Spleen (tissue), 11 donors: ENCODE measurements around the gene UGT1A3. TPM values are rescaled to one million over a fixed set of nuclear protein-coding genes. Genes with fewer than 3 reads are reported as not detected.

Experiments
- DNase-seq: peaks from one replicate; pipeline ENCODE4 v3.0.0-alpha.2; 2020
- H3K27ac ChIP-seq, 8 donors: fragments of 200-600 bp; sonication (generic) in 7 of 8; 1 replicate in 4 of 8; 2 replicates in 4 of 8; pipeline versions ENCODE4 v1.5.0 to v1.8.0; 2016 to 2021; ENCODE audit warnings: inconsistent platforms in 4 of 8, mild to moderate bottlenecking in 4 of 8, moderate library complexity in 1 of 8
- H3K27me3 ChIP-seq, 7 donors: fragments of 200-600 bp; sonication (generic) in 6 of 7; replicated peaks in 1 of 7; 1 replicate in 4 of 7; 2 replicates in 3 of 7; pipeline versions ENCODE4 v1.5.0 to v1.8.0; 2016 to 2021; ENCODE audit warnings: inconsistent platforms in 3 of 7, mild to moderate bottlenecking in 1 of 7
- H3K36me3 ChIP-seq, 6 donors: fragments of 200-600 bp; sonication (generic) in 5 of 6; 1 replicate in 4 of 6; 2 replicates in 2 of 6; pipeline versions ENCODE4 v1.5.0 to v1.8.0; 2016 to 2021; ENCODE audit warnings: inconsistent platforms in 2 of 6
- H3K4me1 ChIP-seq, 6 donors: fragments of 200-600 bp; sonication (generic) in 5 of 6; 1 replicate in 3 of 6; 2 replicates in 3 of 6; pipeline versions ENCODE4 v1.5.0 to v1.8.0; 2016 to 2021; ENCODE audit warnings: inconsistent platforms in 3 of 6
- H3K4me3 ChIP-seq, 8 donors: fragments of 200-600 bp; sonication (generic) in 7 of 8; 1 replicate in 4 of 8; 2 replicates in 4 of 8; pipeline versions ENCODE4 v1.5.0 to v1.8.0; 2016 to 2021; ENCODE audit warnings: inconsistent platforms in 4 of 8, mild to moderate bottlenecking in 4 of 8, moderate library complexity in 2 of 8
- H3K9me3 ChIP-seq, 8 donors: fragments of 200-600 bp; sonication (generic) in 7 of 8; 1 replicate in 4 of 8; 2 replicates in 4 of 8; pipeline versions ENCODE4 v1.5.0 to v1.8.0; 2016 to 2021; ENCODE audit warnings: inconsistent platforms in 4 of 8
- CTCF ChIP-seq, 11 experiments: fragments of 200-600 bp in 7 of 11; fragments of 450-650 bp in 4 of 11; sonication (generic) in 4 of 11; IDR thresholded peaks in 8 of 11; conservative IDR thresholded peaks in 3 of 11; 1 replicate in 7 of 11; 2 replicates in 4 of 11; pipeline versions ENCODE4 v1.4.0 to v1.8.0; 2016 to 2021; ENCODE audit warnings: antibody characterized with exemption in 11 of 11, inconsistent platforms in 4 of 11, mild to moderate bottlenecking in 1 of 11
- POLR2A ChIP-seq, 3 donors: fragments of 450-650 bp; IDR thresholded peaks; one replicate each; pipeline ENCODE4 v1.5.1; 2017; ENCODE audit warnings: antibody characterized with exemption in 3 of 3, mild to moderate bottlenecking in 1 of 3
- POLR2AphosphoS5 ChIP-seq, 3 donors: sonication (generic); formaldehyde crosslinking; IDR thresholded peaks; one replicate each; pipeline ENCODE4 v1.5.1; 2017; ENCODE audit warnings: antibody characterized with exemption in 3 of 3
- WGBS, 5 donors: extraction: QIAGEN DNeasy Blood & Tissue Kit in 3 of 5; methylation state at CpG; one replicate each; pipeline versions ENCODE4 v1.1.5 to v1.1.7; 2013 to 2018; 5-methylcytosine and 5-hydroxymethylcytosine counted together
- intact Hi-C: fragments of 100-400 bp; cut with DNase I; formaldehyde crosslinking; loops from one replicate; pipeline ENCODE4 v1.15.0; 2023; ENCODE audit warnings: low total_unique reads
- polyA plus RNA-seq, 3 donors: library from polyadenylated mRNA; stranded (reverse); fragments of 200-250 nt; gene quantifications; one replicate each; pipeline ENCODE4 v1.2.1, GENCODE V29; 2013
- total RNA-seq, 7 donors: library from RNA; depleted of rRNA in 3 of 7; stranded (reverse); fragments of >200 nt in 3 of 7; fragmentation: NEBNext Ultra II Directional in 4 of 7; extraction: Animal tissue kit (Norgen Biotek cat#: 25700) in 4 of 7; gene quantifications; one replicate each; pipeline versions ENCODE4 v1.1.0 to v1.2.1, GENCODE V29; 2016 to 2021
- donor health status: healthy with polysubstance abuse.
- donor health status: DM: no; HTN: no; CAD: no; lungs with moderate emphysema.
- donor health status: DM: no; HTN: no; CAD: no.
- donor health status: Bipolar disorder and iron deficiency.
- donor health status: healthy.
- donor health status: DM: no; HTN: no; CAD: no.
- donor health status: DM: yes; HTN: yes; CAD: no.

UGT1A3 gene
- total and polyA plus RNA-seq, 10 donors = not detected

- Histone ChIP-seq H3K27me3 (no peaks in the 10 kb centered on the region), H3K4me1 (no peaks in the 10 kb centered on the region), H3K36me3 (no peaks in the 10 kb centered on the region), H3K4me3 (no peak overlapping the region), H3K9me3 (no peaks in the 10 kb centered on the region), H3K27ac (no peak overlapping the region)
- TF ChIP-seq CTCF (IDR thresholded peaks at IDR 0.05 in 8 of 11, conservative IDR thresholded peaks at IDR 0.05 in 3 of 11) (no peak), POLR2A (IDR thresholded peaks at IDR 0.05) (no peak), POLR2AphosphoS5 (IDR thresholded peaks at IDR 0.05) (no peak)
- DNase-seq = no peak
- WGBS, 5 donors = 7 to 12% (median 10%) methylated on average over 3 of the region's 3 CpGs
- intact Hi-C loops = no loop called here
Observed at GRCh38 chr2:233689501-233689900, 39.3 kb upstream of the UGT1A3 start.

- 71 to 94% (median 88%) methylated on average over 4 of the region's 4 CpGs for WGBS, 5 donors
- Histone ChIP-seq H3K27ac (no peak overlapping the region), H3K27me3 (no peaks in the 10 kb centered on the region), H3K4me3 (no peak overlapping the region), H3K9me3 (no peaks in the 10 kb centered on the region), H3K36me3 (no peaks in the 10 kb centered on the region), H3K4me1 (no peaks in the 10 kb centered on the region)
- DNase-seq = no peak
- intact Hi-C loops = no loop called here
- TF ChIP-seq POLR2A (IDR thresholded peaks at IDR 0.05) (no peak), POLR2AphosphoS5 (IDR thresholded peaks at IDR 0.05) (no peak), CTCF (IDR thresholded peaks at IDR 0.05 in 8 of 11, conservative IDR thresholded peaks at IDR 0.05 in 3 of 11) (no peak)
Observed at GRCh38 chr2:233690444-233690843, 38.4 kb upstream of the UGT1A3 start.

GRCh38 chr2:233691443-233692433 lies 37.1 kb upstream of the UGT1A3 start:
- Histone ChIP-seq H3K27ac (no peak overlapping the region), H3K27me3 (no peaks in the 10 kb centered on the region), H3K4me3 (no peak overlapping the region), H3K36me3 (no peaks in the 10 kb centered on the region), H3K9me3 (no peaks in the 10 kb centered on the region), H3K4me1 (no peaks in the 10 kb centered on the region)
- DNase-seq = no peak
- TF ChIP-seq POLR2A (IDR thresholded peaks at IDR 0.05) = no peak
- TF ChIP-seq CTCF (IDR thresholded peaks at IDR 0.05 in 8 of 11, conservative IDR thresholded peaks at IDR 0.05 in 3 of 11) = no peak
- no peak for TF ChIP-seq POLR2AphosphoS5 (IDR thresholded peaks at IDR 0.05)
- intact Hi-C loops = no loop called here
- 81 to 90% (median 85%) methylated on average over 11 of the region's 11 CpGs for WGBS, 5 donors

- H3K36me3 ChIP-seq = no peaks in the 10 kb centered on the region
- H3K4me3 ChIP-seq = no peak within 1 kb of the TSS
- DNase-seq = no peak
- no peaks in the 10 kb centered on the region for H3K9me3 ChIP-seq
- H3K27ac ChIP-seq = no peak within 1 kb of the TSS
- no peaks in the 10 kb centered on the region for H3K4me1 ChIP-seq
- intact Hi-C loops = no loop called here
- no peaks in the 10 kb centered on the region for H3K27me3 ChIP-seq
- 81 to 96% (median 91%) methylated on average over 4 of the region's 4 CpGs for WGBS, 5 donors
- no peak for TF ChIP-seq POLR2AphosphoS5 (IDR thresholded peaks at IDR 0.05)
- no peak for TF ChIP-seq POLR2A (IDR thresholded peaks at IDR 0.05)
- TF ChIP-seq CTCF (IDR thresholded peaks at IDR 0.05 in 8 of 11, conservative IDR thresholded peaks at IDR 0.05 in 3 of 11) = no peak
Observed at GRCh38 chr2:233692648-233693047, 36.2 kb upstream of the UGT1A3 start, which contains the start of gene UGT1A6. UGT1A6 (plus strand) TSS chr2:233692890; CDS start chr2:233693005, 115 bp downstream.
